ENCODE data around the gene RPL36.

Gene RPL36

GRCh38 chr19:5690125-5690954 lies at the start of gene RPL36:
TSS of gene RPL36 (plus strand) at chr19:5690295. CDS start at chr19:5690508, 213 bp downstream.
- Histone ChIP-seq H3K9me3 (ENCODE audit: control insufficient read depth, low read length) (no peaks in the 10 kb centered on the region), H3K4me3 (ENCODE audit: low read depth, low read length) (peak within 1 kb of the TSS; percentile 94), H3K9ac (peak within 1 kb of the TSS; percentile 69), H3K4me1 (no peaks in the 10 kb centered on the region), H3K4me2 (ENCODE audit: low read length) (peak within 1 kb of the TSS; percentile 93), H3K27ac (peak within 1 kb of the TSS; percentile 79), H3K36me3 (ENCODE audit: control insufficient read depth, insufficient read depth, low read length) (no peaks in the 10 kb centered on the region), H2AFZ (peak within 1 kb of the TSS; percentile 85), H3K79me2 (peaks cover 26% of the 10 kb centered on the region), H3K27me3 (ENCODE audit: control insufficient read depth, insufficient read depth, low read length) (no peaks in the 10 kb centered on the region)
- peak; percentile 95 for TF ChIP-seq CTCF (IDR thresholded peaks at IDR 0.05)

- Histone ChIP-seq H3K4me1 (peaks cover 3% of the 10 kb centered on the region), H3K27me3 (ENCODE audit: control insufficient read depth, insufficient read depth, low read length) (no peaks in the 10 kb centered on the region), H3K36me3 (ENCODE audit: control insufficient read depth, insufficient read depth, low read length) (no peaks in the 10 kb centered on the region), H3K4me2 (ENCODE audit: low read length) (no peak overlapping the region), H3K9me3 (ENCODE audit: control insufficient read depth, low read length) (no peaks in the 10 kb centered on the region), H2AFZ (no peak overlapping the region), H3K27ac (no peak overlapping the region), H3K79me2 (peaks cover 81% of the 10 kb centered on the region), H3K4me3 (ENCODE audit: low read depth, low read length) (no peak overlapping the region), H3K9ac (no peak overlapping the region)
- no peak for TF ChIP-seq CTCF (IDR thresholded peaks at IDR 0.05)
These were observed 48.9 kb upstream of the RPL36 start for GRCh38 chr19:5641171-5641570.

- H3K27me3 ChIP-seq (ENCODE audit: control insufficient read depth, insufficient read depth, low read length) = no peaks in the 10 kb centered on the region
- no peak overlapping the region for H3K27ac ChIP-seq
- peaks cover 3% of the 10 kb centered on the region for H3K4me1 ChIP-seq
- no peaks in the 10 kb centered on the region for H3K36me3 ChIP-seq (ENCODE audit: control insufficient read depth, insufficient read depth, low read length)
- H3K9ac ChIP-seq = no peak overlapping the region
- H3K4me3 ChIP-seq (ENCODE audit: low read depth, low read length) = no peak overlapping the region
- peaks cover 82% of the 10 kb centered on the region for H3K79me2 ChIP-seq
- no peaks in the 10 kb centered on the region for H3K9me3 ChIP-seq (ENCODE audit: control insufficient read depth, low read length)
- H3K4me2 ChIP-seq (ENCODE audit: low read length) = no peak overlapping the region
- H2AFZ ChIP-seq = no peak overlapping the region
- no peak for TF ChIP-seq CTCF (IDR thresholded peaks at IDR 0.05)
These were observed 47.9 kb upstream of the RPL36 start for GRCh38 chr19:5642204-5642603.

- Histone ChIP-seq H3K36me3 (ENCODE audit: control insufficient read depth, insufficient read depth, low read length) (no peaks in the 10 kb centered on the region), H3K27ac (no peak overlapping the region), H2AFZ (no peak overlapping the region), H3K4me3 (ENCODE audit: low read depth, low read length) (no peak overlapping the region), H3K79me2 (peaks cover 78% of the 10 kb centered on the region), H3K4me1 (peaks cover 3% of the 10 kb centered on the region), H3K9ac (no peak overlapping the region), H3K27me3 (ENCODE audit: control insufficient read depth, insufficient read depth, low read length) (no peaks in the 10 kb centered on the region), H3K9me3 (ENCODE audit: control insufficient read depth, low read length) (no peaks in the 10 kb centered on the region), H3K4me2 (ENCODE audit: low read length) (no peak overlapping the region)
- no peak for TF ChIP-seq CTCF (IDR thresholded peaks at IDR 0.05)
These were observed 47.0 kb upstream of the RPL36 start for GRCh38 chr19:5643060-5643459.

- H3K4me1 ChIP-seq = peaks cover 3% of the 10 kb centered on the region
These were observed 46.1 kb upstream of the RPL36 start for GRCh38 chr19:5644037-5644436.

More at GRCh38 chr19:5644037-5644436, 46.1 kb upstream of the RPL36 start:
- Histone ChIP-seq H3K4me2 (ENCODE audit: low read length) (no peak overlapping the region), H3K4me3 (ENCODE audit: low read depth, low read length) (no peak overlapping the region), H3K9me3 (ENCODE audit: control insufficient read depth, low read length) (no peaks in the 10 kb centered on the region), H2AFZ (no peak overlapping the region), H3K9ac (no peak overlapping the region), H3K79me2 (peaks cover 80% of the 10 kb centered on the region), H3K27me3 (ENCODE audit: control insufficient read depth, insufficient read depth, low read length) (no peaks in the 10 kb centered on the region), H3K27ac (no peak overlapping the region), H3K36me3 (ENCODE audit: control insufficient read depth, insufficient read depth, low read length) (no peaks in the 10 kb centered on the region)
- TF ChIP-seq CTCF (IDR thresholded peaks at IDR 0.05) = no peak

Measured in parathyroid adenoma (tissue), 2 donors.